H4 (cell line): ENCODE measurements around the gene MITF. TPM values are rescaled to one million over a fixed set of nuclear protein-coding genes. Genes with fewer than 3 reads are reported as not detected.

Source experiments
- DNase-seq: peaks from one replicate; pipeline ENCODE4 v3.0.0-alpha.2; 2015; ENCODE audit warnings: low spot score
- total RNA-seq: library from RNA; depleted of rRNA; stranded (reverse); fragments of >200 nt; shearing (Covaris generic); gene quantifications from 2 replicates; pipeline ENCODE4 v1.2.3, GENCODE V29; 2014

The MITF gene
- total RNA-seq, 1 experiment from 2014 or later, result 5.1 TPM

GRCh38 chr3:69729147-69729919 lies 9.9 kb upstream of the MITF start:
- DNase-seq, result no peak

GRCh38 chr3:69731080-69731479 lies 8.2 kb upstream of the MITF start:
- no peak for DNase-seq

GRCh38 chr3:69735893-69736292 lies 3.4 kb upstream of the MITF start:
- DNase-seq, result no peak

GRCh38 chr3:69737392-69737791 lies 1.9 kb upstream of the MITF start:
- DNase-seq, result no peak

GRCh38 chr3:69738315-69738714 lies 949 bp upstream of the MITF start:
- DNase-seq, result no peak

- no peak for DNase-seq
These were observed 433 bp upstream of the MITF start for GRCh38 chr3:69738859-69739203.

- DNase-seq, result no peak
These were observed 1.1 kb downstream of the MITF start for GRCh38 chr3:69740103-69741021.

GRCh38 chr3:69741032-69741767 lies 1.9 kb downstream of the MITF start:
- DNase-seq, result no peak

- DNase-seq, result no peak
These were observed 3.1 kb downstream of the MITF start for GRCh38 chr3:69742391-69742790.

GRCh38 chr3:69743975-69744906 lies 5.0 kb downstream of the MITF start:
- no peak for DNase-seq

- DNase-seq, result no peak
These were observed 6.2 kb downstream of the MITF start for GRCh38 chr3:69745505-69745904.

- no peak for DNase-seq
These were observed 6.9 kb downstream of the MITF start for GRCh38 chr3:69746119-69746518.

- no peak for DNase-seq
These were observed 8.4 kb downstream of the MITF start for GRCh38 chr3:69747511-69748258.

GRCh38 chr3:69748503-69748902 lies 9.2 kb downstream of the MITF start:
- DNase-seq, result no peak

- no peak for DNase-seq
These were observed 10.2 kb downstream of the MITF start for GRCh38 chr3:69749461-69749860.

GRCh38 chr3:69750549-69750948 lies 11.3 kb downstream of the MITF start:
- DNase-seq, result no peak

GRCh38 chr3:69751074-69751476 lies 11.8 kb downstream of the MITF start:
- no peak for DNase-seq

- no peak for DNase-seq
These were observed 13.0 kb downstream of the MITF start for GRCh38 chr3:69752241-69752640.

GRCh38 chr3:69753179-69753775 lies 14.0 kb downstream of the MITF start:
- no peak for DNase-seq

- no peak for DNase-seq
These were observed 16.5 kb downstream of the MITF start for GRCh38 chr3:69755795-69756194.
